MM.1S (cell line): ENCODE measurements around the gene MASP2.

Experiments used
- CTCF ChIP-seq: fragments of 300-600 bp; sonication (generic); IDR thresholded peaks from 2 replicates; pipeline ENCODE4 v1.5.1; 2016; ENCODE audit warnings: antibody characterized with exemption, low read length, mixed read lengths
- EZH2 ChIP-seq: fragments of 300-600 bp; sonication (generic); optimal IDR thresholded peaks from 2 replicates; pipeline ENCODE3; 2017; ENCODE audit warnings: low read depth, mild to moderate bottlenecking, antibody characterized with exemption, low read length, mixed read lengths

- TF ChIP-seq CTCF, result no peak
- TF ChIP-seq EZH2, result no peak
These were observed 10.4 kb upstream of the MASP2 start for GRCh38 chr1:11057477-11057876.
